HG03521 (cell line): ENCODE data around the gene CIAO1.
"Not testable (repeated sequence)": the region's sequence is repeated elsewhere in the genome, so short reads cannot be mapped to it uniquely, and the experiment has no call there.

Source experiments
- ATAC-seq: cut with Tn5 transposase; IDR thresholded peaks from one replicate; pipeline ENCODE4 v1.9.1; 2021; ENCODE audit warnings: mild to moderate bottlenecking, moderate library complexity; ENCODE audit not compliant: unreplicated experiment

Gene CIAO1

DNA sequence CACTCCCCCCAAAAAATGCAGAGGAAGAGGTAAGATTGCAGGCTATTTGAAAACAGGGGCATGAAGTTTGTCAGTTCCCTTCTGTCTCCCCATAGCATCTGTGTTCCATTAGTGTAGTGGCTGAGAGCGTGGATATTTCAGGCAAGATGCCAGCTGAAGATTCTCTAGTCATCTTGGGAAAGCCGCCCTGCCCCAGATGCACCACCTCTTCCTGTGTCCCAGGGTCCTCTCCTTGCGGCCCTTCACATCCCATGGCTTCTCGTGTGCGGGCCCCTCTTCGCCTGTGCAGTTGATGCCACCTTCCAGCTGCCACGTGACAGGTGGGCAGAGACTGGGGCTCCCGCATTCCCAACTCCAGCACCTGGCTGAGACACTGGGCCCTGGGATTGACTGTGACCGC is 16.4 kb upstream of the CIAO1 start:
- no peak for ATAC-seq

- ATAC-seq: no peak
Measured at GRCh38 chr2:96250188-96250587, 15.8 kb upstream of the CIAO1 start.

DNA sequence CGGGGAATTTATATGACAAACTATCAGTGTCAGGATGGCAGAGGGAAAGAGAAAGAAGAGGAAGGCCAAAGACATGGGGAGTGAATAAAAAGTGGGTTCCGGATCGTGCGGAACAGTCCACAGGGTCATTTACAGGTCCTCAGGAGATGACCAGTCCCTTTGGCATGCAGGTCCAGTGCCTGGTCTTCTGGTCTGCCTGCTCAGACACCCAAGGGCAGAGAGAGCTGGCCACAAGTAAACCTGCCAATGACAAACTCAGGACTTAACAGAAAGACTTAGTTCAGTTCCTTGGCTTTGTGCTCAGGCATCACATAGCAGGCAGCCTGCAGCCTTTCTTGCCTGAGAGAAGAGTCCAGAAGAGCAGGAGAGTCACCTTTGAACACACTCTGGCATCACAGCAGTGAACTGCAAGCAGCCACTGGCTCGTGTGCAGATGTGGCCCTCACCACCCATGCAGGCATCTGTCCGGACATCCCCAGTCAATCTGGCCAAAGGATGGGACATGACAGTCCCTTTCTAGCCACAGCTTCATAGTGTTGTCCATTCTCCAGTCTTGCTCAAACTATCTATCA is 14.2 kb upstream of the CIAO1 start:
- no peak for ATAC-seq

GRCh38 chr2:96252526-96252925 is 13.5 kb upstream of the CIAO1 start:
- ATAC-seq: no peak

GRCh38 chr2:96253006-96253405 is 13.0 kb upstream of the CIAO1 start:
- no peak for ATAC-seq

- no peak for ATAC-seq
Measured at GRCh38 chr2:96254571-96254970, 11.5 kb upstream of the CIAO1 start.

DNA sequence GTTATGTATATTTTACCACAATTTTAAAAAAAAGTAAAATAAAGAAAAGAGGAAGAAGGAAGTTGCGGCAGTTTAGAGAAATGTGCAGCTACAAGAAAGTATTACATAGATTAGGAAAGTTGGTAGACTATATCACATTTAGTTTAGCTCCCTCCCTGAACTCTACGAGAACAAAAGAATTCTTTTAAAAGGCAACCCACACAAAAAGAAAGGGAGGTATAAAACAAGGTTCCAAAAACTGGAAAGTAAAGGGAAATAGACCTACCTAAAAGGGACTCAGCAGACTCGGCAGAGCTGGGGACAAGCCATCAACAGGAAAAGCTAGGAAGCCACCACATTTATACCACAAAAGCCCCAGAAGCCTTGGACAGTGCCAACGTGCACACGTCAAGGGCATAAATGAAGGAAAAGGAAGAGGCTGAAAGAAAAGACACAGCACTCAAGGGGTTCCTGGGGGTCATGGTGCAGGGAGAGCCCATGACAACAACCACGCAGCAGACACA is 9.4 kb upstream of the CIAO1 start:
- ATAC-seq: no peak

- ATAC-seq: not testable (repeated sequence)
Measured at GRCh38 chr2:96257744-96258143, 8.3 kb upstream of the CIAO1 start.

DNA sequence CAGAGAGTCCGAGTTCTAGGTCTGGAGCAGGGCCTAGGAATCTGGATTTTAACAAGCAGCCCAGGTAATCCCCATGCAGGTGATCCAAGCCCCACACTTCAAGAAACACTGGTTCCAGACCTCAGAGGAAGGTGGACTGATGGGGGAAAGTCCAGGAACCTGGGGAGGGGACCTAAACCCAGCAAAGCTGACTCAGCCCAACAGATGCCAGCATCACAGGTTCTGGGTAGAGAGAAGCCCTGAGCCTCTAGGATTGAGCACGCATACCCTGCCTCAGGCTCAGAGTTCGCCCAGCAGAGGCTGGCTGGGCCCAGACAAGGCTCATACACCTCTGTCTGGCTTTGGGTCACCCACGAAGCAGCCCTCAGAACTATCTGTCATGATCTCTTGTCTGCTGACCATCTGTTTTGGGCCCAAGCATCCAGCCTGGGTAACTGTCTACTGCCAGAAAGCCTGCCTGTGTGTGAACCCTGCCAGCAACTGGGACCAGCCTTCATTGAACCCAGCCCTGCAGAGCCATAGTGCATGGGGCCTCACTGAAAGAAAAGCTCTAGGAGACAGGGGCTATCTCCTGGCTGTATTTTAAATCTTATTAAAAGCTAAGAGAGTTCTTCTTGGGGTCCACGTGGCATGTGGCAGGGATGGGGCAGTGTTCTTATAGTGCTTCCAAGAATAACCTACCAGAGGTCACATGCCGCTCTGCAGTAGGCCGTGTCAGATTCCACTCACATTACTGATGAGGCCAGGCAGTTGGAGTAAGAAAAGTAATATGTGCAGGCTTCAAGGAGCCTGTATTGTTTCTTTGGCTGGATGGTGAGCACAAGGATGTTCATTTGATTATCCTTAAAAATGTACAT is 7.6 kb upstream of the CIAO1 start:
- no peak for ATAC-seq

DNA sequence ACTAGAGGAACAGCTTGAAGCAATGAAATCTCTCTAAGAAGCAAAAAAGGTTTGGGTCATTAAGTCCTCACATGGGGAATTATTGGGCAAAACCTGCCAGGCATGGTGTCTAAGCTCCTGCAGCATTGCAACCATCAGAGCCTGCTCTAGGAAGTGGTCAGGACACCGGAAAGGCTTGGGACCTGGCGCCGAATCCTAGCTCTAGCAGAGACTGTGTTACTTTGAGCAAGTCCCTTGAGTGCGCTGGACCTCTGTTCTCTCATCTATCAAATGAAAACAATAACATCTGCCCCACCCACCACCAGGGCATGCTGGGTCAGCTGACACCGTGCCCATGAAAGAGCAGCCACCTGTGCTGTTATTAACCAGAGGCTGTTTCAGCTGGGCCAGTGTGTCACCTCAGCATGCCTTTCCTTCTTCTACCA is 6.5 kb upstream of the CIAO1 start:
- ATAC-seq: no peak

DNA sequence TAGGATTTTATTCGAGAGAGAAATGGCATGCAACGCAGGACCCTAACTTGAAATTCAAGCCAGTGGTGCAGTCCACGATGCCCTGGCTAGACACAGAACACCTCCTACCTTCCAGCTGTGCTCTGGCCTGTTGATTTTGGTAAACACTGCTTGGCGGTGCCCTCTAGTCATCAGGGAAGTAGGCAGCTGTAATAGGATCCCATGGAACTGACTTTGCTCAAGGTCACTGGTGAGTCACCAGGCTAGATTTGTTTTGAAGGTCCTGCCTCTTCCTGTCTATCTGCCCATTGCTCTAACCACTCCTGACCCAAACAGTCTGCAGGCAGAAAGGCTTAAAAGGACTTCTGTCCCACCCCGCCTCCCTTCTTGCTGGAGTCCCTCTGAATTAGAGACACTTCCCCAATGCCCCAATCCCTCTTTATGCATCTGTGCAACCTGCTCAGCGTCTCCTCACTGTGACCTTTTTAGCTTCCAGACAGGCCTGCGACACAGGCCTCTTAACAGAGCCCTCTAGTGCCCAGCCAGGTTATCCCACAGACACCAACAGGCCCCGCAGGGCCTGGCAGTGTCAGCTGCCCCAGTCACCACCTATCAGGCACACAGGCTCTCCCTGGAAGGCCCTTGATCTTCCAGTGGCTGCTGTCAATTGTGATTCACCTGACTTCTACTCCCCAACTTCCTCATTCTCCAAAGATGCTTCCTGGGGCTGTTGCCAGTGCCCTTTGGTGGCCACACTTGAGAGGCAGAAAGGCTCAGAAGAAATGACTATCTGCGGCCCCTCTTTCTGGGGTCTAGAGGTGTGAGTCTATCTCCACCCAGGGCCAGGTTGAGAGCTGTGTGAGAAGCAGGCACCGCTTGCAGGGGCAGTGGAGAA is 5.4 kb upstream of the CIAO1 start:
- ATAC-seq: no peak

DNA sequence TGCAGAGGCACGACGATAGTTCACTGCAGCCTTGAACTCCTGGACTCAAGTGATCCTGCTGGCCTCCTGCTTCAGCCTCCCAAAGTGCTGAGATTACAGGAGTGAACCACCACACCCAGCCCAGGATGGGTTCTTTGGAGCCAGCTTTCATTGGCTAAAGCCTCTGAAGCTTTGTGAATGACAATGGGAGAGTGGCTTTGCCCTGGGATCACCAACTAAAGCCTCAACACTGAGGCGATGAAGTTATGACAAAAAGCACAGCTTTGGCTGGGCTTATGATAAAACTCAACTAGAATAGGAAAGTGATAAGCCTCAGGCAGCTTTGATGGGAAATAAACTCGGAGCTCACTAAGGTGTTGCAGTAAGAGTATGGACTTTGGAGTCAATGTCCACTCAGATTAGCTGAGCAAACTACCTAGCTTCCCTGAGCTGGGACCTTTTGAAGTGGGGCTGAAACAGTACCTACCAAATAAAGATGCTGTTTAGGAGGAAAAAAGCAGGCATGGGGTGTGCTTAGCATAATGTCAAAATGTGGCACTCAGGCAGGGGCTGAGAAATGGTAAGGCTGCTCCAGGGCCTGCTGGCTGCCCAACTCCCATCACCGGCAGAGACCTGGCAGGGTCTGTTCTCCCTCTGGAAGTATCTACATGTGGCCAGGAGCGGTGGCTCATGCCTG is 4.6 kb upstream of the CIAO1 start:
- ATAC-seq: no peak

GRCh38 chr2:96262306-96262705 is 3.7 kb upstream of the CIAO1 start:
- no peak for ATAC-seq

- ATAC-seq: no peak
Measured at GRCh38 chr2:96264086-96264485, 1.9 kb upstream of the CIAO1 start.

DNA sequence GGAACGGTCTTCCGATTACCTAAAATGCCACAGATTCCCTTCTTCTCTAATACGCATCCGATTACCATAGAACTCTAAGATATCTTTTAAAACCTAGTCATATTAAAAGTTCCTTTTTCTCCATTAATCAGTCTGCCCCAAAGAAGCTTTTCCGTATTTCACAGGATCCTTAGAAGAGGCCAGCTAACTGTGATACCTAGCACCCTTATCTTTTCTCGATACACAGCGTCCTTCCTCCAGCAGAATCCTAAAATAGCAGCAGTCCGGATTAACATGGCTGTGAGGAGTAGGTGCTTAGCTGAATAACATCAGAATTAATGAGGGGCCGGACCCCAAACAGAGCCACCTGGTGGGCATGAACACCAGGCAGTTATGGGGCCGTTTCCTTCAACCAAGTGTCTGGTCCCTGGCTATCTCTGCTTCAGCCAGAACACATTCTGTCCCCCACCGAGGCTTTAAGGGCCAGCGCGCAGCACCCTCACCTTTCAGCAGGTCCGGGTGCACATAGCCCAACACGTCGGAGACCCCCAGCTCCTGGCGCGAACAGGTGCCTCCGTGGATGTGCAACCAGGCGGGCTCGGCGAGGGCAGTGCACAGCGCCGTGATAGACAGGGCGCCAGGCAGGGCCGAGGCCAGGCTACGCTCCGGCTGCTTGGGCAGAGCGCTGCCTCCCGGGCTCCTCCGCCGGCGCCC is 1.2 kb upstream of the CIAO1 start:
- no peak for ATAC-seq

DNA sequence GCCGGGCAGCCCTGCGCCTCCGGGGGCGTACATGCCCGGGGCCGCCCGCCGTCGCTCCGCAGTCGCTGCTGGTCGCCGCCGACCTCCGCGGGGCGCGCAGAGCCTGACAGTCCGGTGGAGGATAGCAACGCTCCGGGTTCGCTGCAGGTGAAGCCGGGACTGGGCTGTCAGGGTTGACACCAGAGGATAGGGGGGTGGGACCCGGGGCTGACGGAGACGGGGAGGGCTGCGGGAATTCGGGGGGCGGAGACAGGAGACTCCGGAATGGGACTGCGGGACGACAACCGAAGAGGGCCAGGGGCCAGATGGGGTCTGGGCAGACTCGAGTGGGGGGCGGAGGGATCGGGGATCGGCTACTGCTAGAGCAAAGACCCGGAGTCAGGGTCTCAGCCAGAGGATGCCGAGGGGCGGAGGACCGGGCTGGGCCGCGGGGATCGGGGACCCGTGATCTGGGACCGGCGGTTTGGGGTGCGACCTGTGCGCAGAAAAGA is 631 bp upstream of the CIAO1 start:
- no peak for ATAC-seq

- ATAC-seq: no peak
Measured at GRCh38 chr2:96267159-96267971, 1.3 kb downstream of the CIAO1 start.

DNA sequence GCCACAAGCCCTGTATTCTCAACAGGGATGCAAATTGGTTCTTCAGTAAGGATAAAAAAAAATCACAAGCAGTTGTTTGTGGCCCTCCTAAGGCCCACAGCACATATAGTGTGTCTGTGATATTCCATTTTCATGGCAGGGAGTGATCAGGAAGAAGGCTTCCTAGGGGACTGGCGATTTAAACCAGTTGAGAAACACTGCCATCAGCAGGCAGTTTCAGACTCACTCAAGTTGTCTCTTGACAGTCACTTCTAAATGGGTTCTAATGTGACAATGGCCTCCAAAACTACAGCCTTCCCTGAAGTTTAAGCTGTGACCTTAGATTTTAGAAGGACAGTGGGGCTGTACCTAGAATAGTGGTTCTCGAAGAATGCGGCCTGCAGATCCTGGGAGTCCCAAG is 6.0 kb downstream of the CIAO1 start:
- ATAC-seq: no peak

- ATAC-seq: no peak
Measured at GRCh38 chr2:96273763-96274162, 7.7 kb downstream of the CIAO1 start.
